Measurements from ENCODE around the gene ZNF675. TPM values are rescaled to one million over a fixed set of nuclear protein-coding genes. Genes with fewer than 3 reads are reported as not detected.
"Not testable (repeated sequence)": the region's sequence is repeated elsewhere in the genome, so short reads cannot be mapped to it uniquely, and the experiment has no call there.

Gene ZNF675
- polyA plus RNA-seq, 2 donors, result 4.8 to 7.3 TPM

DNA sequence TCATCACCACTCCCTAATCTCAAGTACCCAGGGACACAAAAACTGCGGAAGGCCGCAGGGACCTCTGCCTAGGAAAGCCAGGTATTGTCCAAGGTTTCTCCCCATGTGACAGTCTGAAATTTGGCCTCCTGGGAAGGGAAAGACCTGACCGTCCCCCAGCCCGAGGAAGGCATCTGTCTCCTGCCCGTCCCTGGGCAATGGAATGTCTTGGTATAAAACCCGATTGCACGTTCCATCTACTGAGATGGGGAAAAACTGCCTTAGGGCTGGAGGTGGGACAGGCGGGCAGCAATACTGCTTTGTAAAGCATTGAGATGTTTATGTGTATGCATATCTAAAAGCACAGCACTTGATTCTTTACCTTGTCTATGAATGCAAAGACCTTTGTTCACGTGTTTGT is 5.9 kb upstream of the ZNF675 start:
- not testable (repeated sequence) for H3K36me3 ChIP-seq (ENCODE audit: control insufficient read depth in 2 of 2, insufficient read depth in 2 of 2, low read length in 1 of 2); H3K27ac ChIP-seq (ENCODE audit: low read depth in 2 of 2, low read length in 1 of 2); H3K4me1 ChIP-seq (ENCODE audit: control insufficient read depth in 2 of 2, insufficient read depth in 2 of 2, low read length in 1 of 2); H3K4me3 ChIP-seq (ENCODE audit: low read depth in 1 of 2, low read length in 2 of 2); H3K9me3 ChIP-seq (ENCODE audit: control insufficient read depth in 2 of 2, insufficient read depth in 1 of 2, low read depth in 1 of 2, low read length in 1 of 2); H3K27me3 ChIP-seq (ENCODE audit: control insufficient read depth in 1 of 2, insufficient read depth in 2 of 2, low read length in 2 of 2)
- 72 to 75% methylated on average over 7 to 9 of the region's 9 CpGs for WGBS, 2 donors

DNA sequence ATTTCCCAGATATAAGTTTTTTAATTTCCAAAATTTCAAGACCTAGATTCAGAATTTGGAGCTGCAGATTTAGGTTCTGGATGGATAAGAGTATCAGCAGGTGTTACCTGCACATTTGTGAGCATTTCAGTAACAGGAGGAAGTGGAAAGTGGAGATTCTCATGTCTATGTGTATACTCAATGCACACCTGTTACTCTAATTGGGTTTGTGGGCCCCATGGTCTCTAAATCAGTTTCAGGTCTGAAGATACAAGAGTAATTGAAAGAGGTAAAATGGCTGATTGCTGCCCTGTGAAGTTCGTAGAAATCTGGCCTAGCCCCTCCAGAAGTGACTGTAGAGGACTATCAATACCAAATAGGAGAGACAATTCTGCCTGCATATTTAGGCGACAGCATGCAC is 13.9 kb downstream of the ZNF675 start:
- Histone ChIP-seq H3K4me3 (ENCODE audit: low read depth in 1 of 2, low read length in 2 of 2) (no peak overlapping the region), H3K36me3 (ENCODE audit: control insufficient read depth in 2 of 2, insufficient read depth in 2 of 2, low read length in 1 of 2) (peaks cover 0 to 2% of the 10 kb centered on the region in 2 donors), H3K4me1 (ENCODE audit: control insufficient read depth in 2 of 2, insufficient read depth in 2 of 2, low read length in 1 of 2) (no peaks in the 10 kb centered on the region), H3K9me3 (ENCODE audit: control insufficient read depth in 2 of 2, insufficient read depth in 1 of 2, low read depth in 1 of 2, low read length in 1 of 2) (peaks cover 0 to 3% of the 10 kb centered on the region in 2 donors), H3K27ac (ENCODE audit: low read depth in 2 of 2, low read length in 1 of 2) (no peak overlapping the region), H3K27me3 (ENCODE audit: control insufficient read depth in 1 of 2, insufficient read depth in 2 of 2, low read length in 2 of 2) (no peaks in the 10 kb centered on the region)
- 98% methylated on average over 2 of the region's 2 CpGs for WGBS, 2 donors

DNA sequence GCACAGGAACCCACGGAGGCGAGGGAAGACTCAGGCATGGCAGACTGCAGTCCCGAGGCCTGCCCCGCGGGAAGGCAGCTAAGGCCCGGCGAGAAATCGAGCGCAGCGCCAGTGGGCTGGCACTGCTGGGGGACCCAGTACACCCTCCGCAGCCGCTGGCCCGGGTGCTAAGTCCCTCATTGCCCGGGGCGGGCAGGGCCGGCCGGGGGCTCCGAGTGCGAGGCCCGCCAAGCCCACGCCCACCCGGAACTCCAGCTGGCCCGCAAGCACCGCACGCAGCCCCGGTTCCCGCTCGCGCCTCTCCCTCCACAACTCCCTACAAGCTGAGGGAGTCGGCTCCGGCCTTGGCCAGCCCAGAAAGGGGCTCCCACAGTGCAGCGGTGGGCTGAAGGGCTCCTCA is 18.4 kb downstream of the ZNF675 start:
- H3K27ac ChIP-seq (ENCODE audit: low read depth in 2 of 2, low read length in 1 of 2); H3K27me3 ChIP-seq (ENCODE audit: control insufficient read depth in 1 of 2, insufficient read depth in 2 of 2, low read length in 2 of 2); H3K36me3 ChIP-seq (ENCODE audit: control insufficient read depth in 2 of 2, insufficient read depth in 2 of 2, low read length in 1 of 2); H3K4me1 ChIP-seq (ENCODE audit: control insufficient read depth in 2 of 2, insufficient read depth in 2 of 2, low read length in 1 of 2); H3K4me3 ChIP-seq (ENCODE audit: low read depth in 1 of 2, low read length in 2 of 2); H3K9me3 ChIP-seq (ENCODE audit: control insufficient read depth in 2 of 2, insufficient read depth in 1 of 2, low read depth in 1 of 2, low read length in 1 of 2): not testable (repeated sequence)
- 89 to 91% methylated on average over 17 to 32 of the region's 32 CpGs for WGBS, 2 donors

DNA sequence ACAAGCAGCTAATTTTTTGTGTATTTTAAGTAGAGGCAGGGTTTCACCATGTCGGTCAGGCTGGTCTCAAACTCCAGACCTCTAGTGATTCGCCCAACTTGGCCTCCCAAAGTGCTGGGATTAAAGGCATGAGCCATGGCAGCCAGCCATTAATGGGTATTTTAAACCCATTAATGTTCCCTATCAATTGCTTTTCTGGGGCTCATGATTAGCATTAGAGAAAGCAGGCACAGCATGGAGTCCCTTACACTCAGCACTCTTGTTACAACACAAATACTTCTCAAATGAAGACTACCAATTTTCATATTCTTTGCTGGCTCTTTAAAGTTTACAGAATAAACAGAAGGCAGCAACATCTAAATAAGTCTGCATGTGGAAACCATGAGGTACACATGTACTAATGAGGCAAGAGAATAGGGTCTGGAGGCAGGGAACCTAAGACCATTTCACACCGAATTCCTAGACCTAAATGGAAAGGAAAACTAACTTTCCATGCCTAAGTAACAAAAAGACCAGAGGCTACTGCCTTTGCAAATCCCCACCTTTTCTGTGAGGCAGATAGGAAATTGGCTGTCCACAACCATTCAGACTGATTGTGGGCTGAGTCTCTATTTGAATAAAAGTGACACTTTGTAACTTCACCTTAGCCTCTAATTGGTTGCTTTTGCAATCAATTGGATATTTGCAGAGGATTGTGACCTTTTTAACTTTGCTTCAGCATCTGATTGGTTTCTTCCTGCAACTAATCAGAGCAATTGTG is 21.2 kb downstream of the ZNF675 start:
- peaks cover 5 to 7% of the 10 kb centered on the region in 2 donors for H3K36me3 ChIP-seq (ENCODE audit: control insufficient read depth in 2 of 2, insufficient read depth in 2 of 2, low read length in 1 of 2)
- H3K4me1 ChIP-seq (ENCODE audit: control insufficient read depth in 2 of 2, insufficient read depth in 2 of 2, low read length in 1 of 2), result no peaks in the 10 kb centered on the region
- H3K9me3 ChIP-seq (ENCODE audit: control insufficient read depth in 2 of 2, insufficient read depth in 1 of 2, low read depth in 1 of 2, low read length in 1 of 2), result peaks cover 3% of the 10 kb centered on the region in 2 donors
- 54 to 80% methylated on average over 2 to 3 of the region's 3 CpGs for WGBS, 2 donors
- no peak overlapping the region for H3K27ac ChIP-seq (ENCODE audit: low read depth in 2 of 2, low read length in 1 of 2)
- H3K4me3 ChIP-seq (ENCODE audit: low read depth in 1 of 2, low read length in 2 of 2), result no peak overlapping the region
- H3K27me3 ChIP-seq (ENCODE audit: control insufficient read depth in 1 of 2, insufficient read depth in 2 of 2, low read length in 2 of 2), result no peaks in the 10 kb centered on the region

DNA sequence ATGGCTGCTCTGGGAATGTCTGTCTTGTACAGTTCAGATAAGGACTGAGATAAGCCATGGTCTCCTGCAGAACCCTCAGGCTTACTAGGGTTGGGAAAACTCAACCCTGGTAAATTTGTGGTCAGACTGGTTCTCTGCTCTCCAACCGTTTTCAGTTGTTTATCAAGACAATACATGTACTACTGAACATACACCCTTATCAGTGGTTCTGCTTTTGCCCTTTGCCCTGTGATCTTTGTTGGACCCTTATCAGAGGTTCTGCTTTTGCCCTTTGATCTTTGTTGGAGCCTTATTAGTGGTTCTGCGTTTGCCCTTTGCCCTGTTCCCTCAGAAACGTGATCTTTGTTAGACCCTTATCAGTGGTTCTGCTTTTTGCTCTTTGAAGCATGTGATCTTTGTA is 37.2 kb downstream of the ZNF675 start:
- not testable (repeated sequence) for H3K9me3 ChIP-seq (ENCODE audit: control insufficient read depth in 2 of 2, insufficient read depth in 1 of 2, low read depth in 1 of 2, low read length in 1 of 2); H3K27ac ChIP-seq (ENCODE audit: low read depth in 2 of 2, low read length in 1 of 2)
- 57 to 60% methylated on average over 3 of the region's 3 CpGs for WGBS, 2 donors

More for the DNA sequence above, 37.2 kb downstream of the ZNF675 start:
- not testable (repeated sequence) for H3K27me3 ChIP-seq (ENCODE audit: control insufficient read depth in 1 of 2, insufficient read depth in 2 of 2, low read length in 2 of 2); H3K36me3 ChIP-seq (ENCODE audit: control insufficient read depth in 2 of 2, insufficient read depth in 2 of 2, low read length in 1 of 2); H3K4me3 ChIP-seq (ENCODE audit: low read depth in 1 of 2, low read length in 2 of 2); H3K4me1 ChIP-seq (ENCODE audit: control insufficient read depth in 2 of 2, insufficient read depth in 2 of 2, low read length in 1 of 2)

Other genes with a start within 250 kb of the ZNF675 start
- 1 to 10 TPM in 1 of 2 donors, under 1 TPM in 1; 0.67 to 1.4 TPM for gene ZNF681, start 71.7 kb upstream of the ZNF675 start, polyA plus RNA-seq
- 1 to 10 TPM; 2.0 to 2.8 TPM for gene ZNF726, start 227.7 kb upstream of the ZNF675 start, polyA plus RNA-seq